Measurements from ENCODE around the gene PPP3CA.

Gene PPP3CA

GRCh38 chr4:101284546-101284945, 62.8 kb downstream of the PPP3CA start:
- Histone ChIP-seq H3K4me3 (ENCODE audit: low read length) (no peak overlapping the region), H3K79me2 (ENCODE audit: low read length) (peaks cover 20% of the 10 kb centered on the region; the same call in 1 of the 2 replicates), H3F3A (ENCODE audit: insufficient read depth, low read length) (no peaks in the 10 kb centered on the region), H2AFZ (ENCODE audit: low read length) (no peak overlapping the region), H3K4me1 (ENCODE audit: low read length) (peaks cover 3% of the 10 kb centered on the region; the same call in 1 of the 2 replicates), H3K9me3 (replicated peaks; ENCODE audit: insufficient read depth, low read length) (no peaks in the 10 kb centered on the region), H3K9me2 (replicated peaks; ENCODE audit: insufficient read depth, low read length) (no peaks in the 10 kb centered on the region), H3K27ac (ENCODE audit: low read length) (no peak overlapping the region), H3K9ac (ENCODE audit: low read length) (no peak overlapping the region), H3K27me3 (replicated peaks; ENCODE audit: insufficient read depth, low read length) (no peaks in the 10 kb centered on the region), H3K36me3 (replicated peaks; ENCODE audit: insufficient read depth, low read length) (no peaks in the 10 kb centered on the region), H4K20me1 (ENCODE audit: insufficient read depth, low read length) (no peaks in the 10 kb centered on the region), H3K4me2 (ENCODE audit: low read depth, low read length) (no peak overlapping the region)
- TF ChIP-seq CTCF (IDR thresholded peaks at IDR 0.05; ENCODE audit: low read length) = no peak
- no peak for TF ChIP-seq EZH2 (optimal IDR thresholded peaks at IDR 0.05; ENCODE audit: low read depth, low read length)
- no peak for TF ChIP-seq EZH2phosphoT487 (IDR thresholded peaks at IDR 0.05; ENCODE audit: low read length)
- no peak for DNase-seq

- Histone ChIP-seq H3K9me2 (replicated peaks; ENCODE audit: insufficient read depth, low read length) (no peaks in the 10 kb centered on the region), H3K9ac (ENCODE audit: low read length) (no peak overlapping the region), H3K9me3 (replicated peaks; ENCODE audit: insufficient read depth, low read length) (no peaks in the 10 kb centered on the region), H3F3A (ENCODE audit: insufficient read depth, low read length) (no peaks in the 10 kb centered on the region), H3K79me2 (ENCODE audit: low read length) (peaks cover 25% of the 10 kb centered on the region), H3K4me1 (ENCODE audit: low read length) (peaks cover 10% of the 10 kb centered on the region), H3K36me3 (replicated peaks; ENCODE audit: insufficient read depth, low read length) (no peaks in the 10 kb centered on the region), H3K27me3 (replicated peaks; ENCODE audit: insufficient read depth, low read length) (no peaks in the 10 kb centered on the region), H3K4me2 (ENCODE audit: low read depth, low read length) (no peak overlapping the region), H3K4me3 (ENCODE audit: low read length) (no peak overlapping the region), H4K20me1 (ENCODE audit: insufficient read depth, low read length) (no peaks in the 10 kb centered on the region), H2AFZ (ENCODE audit: low read length) (no peak overlapping the region), H3K27ac (ENCODE audit: low read length) (no peak overlapping the region)
- TF ChIP-seq EZH2phosphoT487 (IDR thresholded peaks at IDR 0.05; ENCODE audit: low read length) (no peak), EZH2 (optimal IDR thresholded peaks at IDR 0.05; ENCODE audit: low read depth, low read length) (no peak), CTCF (IDR thresholded peaks at IDR 0.05; ENCODE audit: low read length) (no peak)
- DNase-seq = no peak
Observed at GRCh38 chr4:101283434-101283833, 63.9 kb downstream of the PPP3CA start.

GRCh38 chr4:101282076-101282844, 65.1 kb downstream of the PPP3CA start:
- no peak overlapping the region for H3K9ac ChIP-seq (ENCODE audit: low read length)

More at GRCh38 chr4:101282076-101282844, 65.1 kb downstream of the PPP3CA start:
- H3K4me3 ChIP-seq (ENCODE audit: low read length) = no peak overlapping the region
- H3F3A ChIP-seq (ENCODE audit: insufficient read depth, low read length) = no peaks in the 10 kb centered on the region
- no peaks in the 10 kb centered on the region for H4K20me1 ChIP-seq (ENCODE audit: insufficient read depth, low read length)
- no peaks in the 10 kb centered on the region for H3K9me2 ChIP-seq (replicated peaks; ENCODE audit: insufficient read depth, low read length)
- no peak overlapping the region for H3K27ac ChIP-seq (ENCODE audit: low read length)
- H3K9me3 ChIP-seq (replicated peaks; ENCODE audit: insufficient read depth, low read length) = no peaks in the 10 kb centered on the region
- no peak for TF ChIP-seq EZH2phosphoT487 (IDR thresholded peaks at IDR 0.05; ENCODE audit: low read length)
- H3K27me3 ChIP-seq (replicated peaks; ENCODE audit: insufficient read depth, low read length) = no peaks in the 10 kb centered on the region
- DNase-seq = no peak
- peaks cover 10% of the 10 kb centered on the region for H3K4me1 ChIP-seq (ENCODE audit: low read length)
- H3K36me3 ChIP-seq (replicated peaks; ENCODE audit: insufficient read depth, low read length) = no peaks in the 10 kb centered on the region
- H3K79me2 ChIP-seq (ENCODE audit: low read length) = peaks cover 32% of the 10 kb centered on the region
- H3K4me2 ChIP-seq (ENCODE audit: low read depth, low read length) = no peak overlapping the region
- no peak overlapping the region for H2AFZ ChIP-seq (ENCODE audit: low read length)

All from MM.1S (cell line).